Loucy (cell line): Measurements from ENCODE around the gene RAB6B.

Source experiments
- H2AFZ ChIP-seq: fragments of 200-600 bp; sonication (generic); 2 replicates; pipeline ENCODE4 v1.6.0; 2016; ENCODE audit warnings: antibody characterized with exemption, mild to moderate bottlenecking, low read length, moderate library complexity
- H3F3A ChIP-seq: fragments of 200-600 bp; 2 replicates; pipeline ENCODE4 v1.6.0; 2016; ENCODE audit warnings: antibody characterized with exemption, low read depth, mild to moderate bottlenecking
- H3K27me3 ChIP-seq: fragments of 200-600 bp; sonication (generic); 2 replicates; pipeline ENCODE4 v1.6.1; 2014; ENCODE audit warnings: low read length, mild to moderate bottlenecking; ENCODE audit not compliant: insufficient read depth, poor library complexity, severe bottlenecking
- H3K36me3 ChIP-seq: fragments of 200-600 bp; sonication (generic); 2 replicates; pipeline ENCODE4 v1.6.1; 2016; ENCODE audit warnings: low read length; ENCODE audit not compliant: insufficient read depth
- H3K4me1 ChIP-seq: fragments of 200-600 bp; sonication (generic); 2 replicates; pipeline ENCODE4 v1.5.1; 2014; ENCODE audit warnings: low read length, mild to moderate bottlenecking; ENCODE audit not compliant: insufficient read depth, poor library complexity, severe bottlenecking
- H3K4me2 ChIP-seq: fragments of 200-600 bp; sonication (generic); 2 replicates; pipeline ENCODE4 v1.6.0; 2014; ENCODE audit warnings: antibody characterized with exemption, low read length, low read depth, mild to moderate bottlenecking; ENCODE audit not compliant: poor library complexity, severe bottlenecking
- H3K4me3 ChIP-seq: fragments of 200-600 bp; sonication (generic); 2 replicates; pipeline ENCODE4 v1.5.1; 2014; ENCODE audit warnings: low read length, mild to moderate bottlenecking, mixed read lengths; ENCODE audit not compliant: poor library complexity, severe bottlenecking
- H3K79me2 ChIP-seq: fragments of 200-600 bp; sonication (generic); 2 replicates; pipeline ENCODE4 v1.6.1; 2014; ENCODE audit warnings: low read length; ENCODE audit not compliant: insufficient read depth
- H3K9ac ChIP-seq: fragments of 200-600 bp; sonication (generic); 2 replicates; pipeline ENCODE4 v1.6.0; 2014; ENCODE audit warnings: mild to moderate bottlenecking, low read depth, low read length, moderate library complexity; ENCODE audit not compliant: poor library complexity, severe bottlenecking
- H3K9me2 ChIP-seq: fragments of 200-600 bp; sonication (generic); replicated peaks from 2 replicates; pipeline ENCODE4 v1.6.1; 2016; ENCODE audit warnings: low read depth, low read length, mixed read lengths
- H3K9me3 ChIP-seq: fragments of 200-600 bp; sonication (generic); 2 replicates; pipeline ENCODE4 v1.6.1; 2014; ENCODE audit warnings: mild to moderate bottlenecking, antibody characterized with exemption, low read length, low read depth; ENCODE audit not compliant: insufficient read depth
- H4K20me1 ChIP-seq: fragments of 200-600 bp; sonication (generic); 2 replicates; pipeline ENCODE4 v1.6.0; 2014; ENCODE audit warnings: antibody characterized with exemption, low read length, mild to moderate bottlenecking; ENCODE audit not compliant: insufficient read depth, poor library complexity, severe bottlenecking
- EZH2phosphoT487 ChIP-seq: fragments of 200-600 bp; IDR thresholded peaks from 2 replicates; pipeline ENCODE4 v1.6.1; 2018; ENCODE audit warnings: antibody characterized with exemption, mild to moderate bottlenecking, moderate library complexity, borderline replicate concordance
- TF ChIP-seq, protein P1 (sequence below): fragments of 200-600 bp; sonication (generic); conservative IDR thresholded peaks from 2 replicates; pipeline ENCODE4 v1.5.1; 2014; ENCODE audit warnings: mild to moderate bottlenecking, antibody characterized with exemption, low read length

The RAB6B gene

GRCh38 chr3:133893683-133894352, 1.9 kb downstream of the RAB6B start:
- no peaks in the 10 kb centered on the region for H3K9me2 ChIP-seq
- H4K20me1 ChIP-seq, result no peaks in the 10 kb centered on the region
- H3F3A ChIP-seq, result no peaks in the 10 kb centered on the region
- H3K4me1 ChIP-seq, result no peaks in the 10 kb centered on the region
- H3K4me3 ChIP-seq, result no peak overlapping the region
- no peak for TF ChIP-seq EZH2phosphoT487
- TF ChIP-seq, protein P1, sequence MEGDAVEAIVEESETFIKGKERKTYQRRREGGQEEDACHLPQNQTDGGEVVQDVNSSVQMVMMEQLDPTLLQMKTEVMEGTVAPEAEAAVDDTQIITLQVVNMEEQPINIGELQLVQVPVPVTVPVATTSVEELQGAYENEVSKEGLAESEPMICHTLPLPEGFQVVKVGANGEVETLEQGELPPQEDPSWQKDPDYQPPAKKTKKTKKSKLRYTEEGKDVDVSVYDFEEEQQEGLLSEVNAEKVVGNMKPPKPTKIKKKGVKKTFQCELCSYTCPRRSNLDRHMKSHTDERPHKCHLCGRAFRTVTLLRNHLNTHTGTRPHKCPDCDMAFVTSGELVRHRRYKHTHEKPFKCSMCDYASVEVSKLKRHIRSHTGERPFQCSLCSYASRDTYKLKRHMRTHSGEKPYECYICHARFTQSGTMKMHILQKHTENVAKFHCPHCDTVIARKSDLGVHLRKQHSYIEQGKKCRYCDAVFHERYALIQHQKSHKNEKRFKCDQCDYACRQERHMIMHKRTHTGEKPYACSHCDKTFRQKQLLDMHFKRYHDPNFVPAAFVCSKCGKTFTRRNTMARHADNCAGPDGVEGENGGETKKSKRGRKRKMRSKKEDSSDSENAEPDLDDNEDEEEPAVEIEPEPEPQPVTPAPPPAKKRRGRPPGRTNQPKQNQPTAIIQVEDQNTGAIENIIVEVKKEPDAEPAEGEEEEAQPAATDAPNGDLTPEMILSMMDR, result no peak
- H3K36me3 ChIP-seq, result no peaks in the 10 kb centered on the region
- H3K9me3 ChIP-seq, result no peaks in the 10 kb centered on the region
- no peaks in the 10 kb centered on the region for H3K79me2 ChIP-seq
- no peak overlapping the region for H3K9ac ChIP-seq
- peaks cover 12% of the 10 kb centered on the region for H3K27me3 ChIP-seq
- H2AFZ ChIP-seq, result no peak overlapping the region
- H3K4me2 ChIP-seq, result no peak overlapping the region

DNA sequence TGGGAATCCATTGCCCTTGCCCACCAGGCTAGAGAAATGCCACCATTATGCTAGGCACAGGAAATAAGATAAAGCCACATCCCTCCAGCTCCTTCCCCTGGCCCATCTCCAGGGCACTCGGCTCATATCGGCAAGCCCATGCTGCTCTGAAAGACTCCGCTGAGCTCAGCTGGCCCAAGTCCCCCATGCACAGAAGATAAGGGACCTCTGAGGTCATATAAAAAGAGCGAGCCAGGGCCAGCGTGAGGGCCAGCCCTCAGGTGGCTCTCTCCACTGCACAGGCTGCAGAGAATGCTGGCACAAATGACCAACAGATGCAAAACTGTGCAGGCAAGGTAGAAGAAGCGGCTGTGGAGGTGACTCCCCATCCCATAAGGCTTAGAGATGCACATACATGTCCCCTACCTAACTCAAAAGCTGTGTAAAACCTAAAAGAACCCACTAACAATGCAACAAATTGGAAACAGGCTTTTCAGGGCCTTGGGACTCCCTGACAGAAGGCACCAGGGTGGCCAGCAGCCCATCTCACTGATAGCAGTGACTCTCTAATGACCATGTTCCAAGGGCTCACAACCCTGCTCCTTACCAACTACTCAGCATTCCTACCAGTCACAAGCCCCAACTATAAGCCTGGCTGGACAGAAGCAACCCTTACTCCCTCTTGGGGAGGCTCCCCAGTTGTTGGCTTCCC, 3.0 kb downstream of the RAB6B start:
- no peak overlapping the region for H2AFZ ChIP-seq
- H3K9me3 ChIP-seq, result no peaks in the 10 kb centered on the region
- H3K79me2 ChIP-seq, result no peaks in the 10 kb centered on the region
- no peak for TF ChIP-seq EZH2phosphoT487
- TF ChIP-seq, protein P1, result no peak
- no peak overlapping the region for H3K4me2 ChIP-seq
- no peaks in the 10 kb centered on the region for H4K20me1 ChIP-seq
- no peak overlapping the region for H3K9ac ChIP-seq
- H3K4me1 ChIP-seq, result no peaks in the 10 kb centered on the region
- no peaks in the 10 kb centered on the region for H3K9me2 ChIP-seq
- no peak overlapping the region for H3K4me3 ChIP-seq
- H3K27me3 ChIP-seq, result peaks cover 12% of the 10 kb centered on the region
- no peaks in the 10 kb centered on the region for H3K36me3 ChIP-seq
- no peaks in the 10 kb centered on the region for H3F3A ChIP-seq

- H3K4me2 ChIP-seq, result no peak overlapping the region
- TF ChIP-seq EZH2phosphoT487, result no peak
- TF ChIP-seq, protein P1, result no peak
Measured at GRCh38 chr3:133891662-133892378, 3.9 kb downstream of the RAB6B start.

More at GRCh38 chr3:133891662-133892378, 3.9 kb downstream of the RAB6B start:
- Histone ChIP-seq H3K4me1 (no peaks in the 10 kb centered on the region), H3K9ac (no peak overlapping the region), H3K27me3 (peaks cover 12% of the 10 kb centered on the region), H3K79me2 (no peaks in the 10 kb centered on the region), H3K36me3 (no peaks in the 10 kb centered on the region), H3K9me2 (no peaks in the 10 kb centered on the region), H3F3A (no peaks in the 10 kb centered on the region), H3K9me3 (no peaks in the 10 kb centered on the region), H4K20me1 (no peaks in the 10 kb centered on the region), H2AFZ (no peak overlapping the region), H3K4me3 (no peak overlapping the region)
